ENCODE data around the gene CUBN. TPM values are rescaled to one million over a fixed set of nuclear protein-coding genes. Genes with fewer than 3 reads are reported as not detected.

CUBN gene
- total and polyA plus RNA-seq, 10 of the 15 experiments (the other 5 are each of a cell fraction or from before 2014, with no cell fraction given) = under 0.01 to 0.14 (median 0.02) TPM; not detected in 6

- 35% methylated on average over 8 of the region's 8 CpGs for WGBS (ENCODE audit: insufficient coverage, insufficient replicate concordance, low lambda C conversion rate, missing lambda C conversion rate)
- intact Hi-C loops (cut with micrococcal nuclease; ENCODE audit: unreplicated experiment) = no loop called here
- in situ Hi-C loops (cut with MboI) = no loop called here
- no peak overlapping the region for H3K9ac ChIP-seq (ENCODE audit: control insufficient read depth, insufficient read depth, low read length)
- ChIA-PET POLR2A (no interaction called here), SMC1A (ENCODE audit: uncharacterized antibody, unreplicated experiment) (no interaction called here), CTCF (no interaction called here), RAD21 (ENCODE audit: unreplicated experiment) (no interaction called here)
- DNase-seq (ENCODE audit: low read depth, low spot score) (no peak), ATAC-seq (no peak), FAIRE-seq (no peak)
- no peaks in the 10 kb centered on the region for H3K79me2 ChIP-seq (ENCODE audit: control insufficient read depth, insufficient read depth, low read length)
- BruUV-seq (replicated peaks) = no TSS peak
- no peak overlapping the region for H3K4me3 ChIP-seq
- H3K27ac ChIP-seq (ENCODE audit: control insufficient read depth, insufficient read depth) = no peak overlapping the region
- H2AFZ ChIP-seq (ENCODE audit: control insufficient read depth, low read depth, low read length) = no peak overlapping the region
- H3K4me1 ChIP-seq (ENCODE audit: control insufficient read depth, insufficient read depth, low read length) = no peaks in the 10 kb centered on the region
- H3K9me3 ChIP-seq (replicated peaks; ENCODE audit: control insufficient read depth, insufficient read depth, low read length) = no peaks in the 10 kb centered on the region
- no peak overlapping the region for H3K4me2 ChIP-seq (ENCODE audit: control insufficient read depth, insufficient read depth)
- H3K36me3 ChIP-seq (ENCODE audit: control insufficient read depth in 2 of 2, insufficient read depth in 2 of 2, low read length in 1 of 2) = no peaks in the 10 kb centered on the region
- no peaks in the 10 kb centered on the region; a peak in 1 of 4 replicates for H3K27me3 ChIP-seq (replicated peaks in 1 of 2; ENCODE audit: control insufficient read depth in 2 of 2, insufficient read depth in 2 of 2, low read length in 1 of 2)
- no peaks in the 10 kb centered on the region for H4K20me1 ChIP-seq (ENCODE audit: control insufficient read depth, insufficient read depth)
- no peak for TF ChIP-seq KDM1A (IDR thresholded peaks at IDR 0.05; ENCODE audit: borderline replicate concordance)
- TF ChIP-seq ZNF622 (IDR thresholded peaks at IDR 0.05) = no peak
- TF ChIP-seq TBL1XR1 (IDR thresholded peaks at IDR 0.05; ENCODE audit: low read depth, low read length) = no peak
- TF ChIP-seq PAX8 (IDR thresholded peaks at IDR 0.05) = no peak
- no peak for TF ChIP-seq SIN3A (IDR thresholded peaks at IDR 0.05; ENCODE audit: low read depth, low read length)
- no peak for TF ChIP-seq CHD1 (IDR thresholded peaks at IDR 0.05; ENCODE audit: low read depth, low read length)
- TF ChIP-seq TCF3 (IDR thresholded peaks at IDR 0.05; ENCODE audit: borderline replicate concordance, insufficient read depth, low read depth, low read length) = no peak
- no peak for TF ChIP-seq RELA (IDR thresholded peaks at IDR 0.05; ENCODE audit: borderline replicate concordance, partially characterized antibody)
- no peak for TF ChIP-seq SKIL (IDR thresholded peaks at IDR 0.05; ENCODE audit: low read depth, poor library complexity, severe bottlenecking)
- no peak for TF ChIP-seq MAX (IDR thresholded peaks at IDR 0.05; ENCODE audit: low read depth, low read length)
- no peak for TF ChIP-seq RUNX3 (IDR thresholded peaks at IDR 0.05; ENCODE audit: low read length)
- no peak for TF ChIP-seq ATF2 (IDR thresholded peaks at IDR 0.05; ENCODE audit: low read length)
- no peak for TF ChIP-seq HSF1 (IDR thresholded peaks at IDR 0.05; ENCODE audit: low read depth, low read length)
- no peak for TF ChIP-seq NKRF (conservative IDR thresholded peaks at IDR 0.05)
Observed at GRCh38 chr10:16968416-16969041, 161.1 kb downstream of the CUBN start.

Data from GM12878 (cell line).